Epithelial cell of esophagus (primary cell): Measurements from ENCODE around the gene SYVN1.

Source experiments
- DNase-seq: peaks from one replicate; pipeline ENCODE4 v3.0.0; 2010; ENCODE audit warnings: low read depth
- H3K4me3 ChIP-seq: 2 replicates; pipeline ENCODE4 v1.5.1; 2011; ENCODE audit warnings: mild to moderate bottlenecking, low read length, control low read depth
- TF ChIP-seq, protein P1 (sequence below): IDR thresholded peaks from 2 replicates; pipeline ENCODE4 v1.5.1; 2011; ENCODE audit warnings: low read depth, mild to moderate bottlenecking, low read length, control low read depth, inconsistent platforms; ENCODE audit not compliant: insufficient read depth; ENCODE audit errors: missing control alignments

The SYVN1 gene

DNA sequence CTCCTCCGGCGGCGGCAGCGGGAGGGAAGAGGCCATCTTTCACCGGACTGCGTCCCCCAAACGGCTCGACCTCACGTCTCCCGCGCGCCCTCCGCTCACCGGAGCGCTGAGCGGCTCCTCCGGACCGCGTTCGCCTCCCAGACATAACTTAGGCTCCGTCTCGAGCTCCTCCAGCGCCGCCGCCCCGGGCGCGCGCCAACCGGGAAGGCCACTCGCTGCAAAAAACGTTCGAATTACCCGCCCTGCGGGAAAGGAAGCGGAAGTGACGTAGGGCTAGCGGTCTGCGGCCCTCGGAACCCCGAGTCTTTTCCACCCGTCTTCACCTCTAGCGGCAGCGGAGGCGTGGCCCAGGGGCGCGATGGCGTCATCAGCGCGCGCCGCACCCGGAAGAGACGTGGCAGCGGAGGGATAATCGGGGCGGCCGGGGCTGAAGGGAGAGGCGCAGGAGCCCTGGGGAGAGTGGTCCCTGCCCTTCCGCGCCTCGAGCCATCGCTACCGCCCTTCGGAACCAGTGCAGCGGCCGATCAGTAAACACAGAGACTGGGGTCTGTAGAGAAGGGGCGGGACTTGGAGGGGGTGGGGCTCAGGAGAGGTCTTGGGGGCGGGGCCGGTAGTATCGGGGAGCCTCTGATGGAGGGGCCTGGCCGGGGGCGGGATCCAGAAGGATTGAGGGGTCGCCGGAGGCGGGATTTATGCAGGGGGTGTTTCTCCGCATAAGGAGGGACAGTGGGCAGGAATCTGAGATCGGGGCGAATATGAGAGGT is 50.3 kb downstream of the SYVN1 start, which contains the start of the genes CDCA5 and ZFPL1:
Gene CDCA5 (minus strand): TSS at position 207 of the 764 bp plus-strand sequence. CDS start 62 bp downstream, at position 145.
Gene ZFPL1 (plus strand): TSS at position 389 of the 764 bp plus-strand sequence. CDS start 477 bp downstream, outside the sequence.
- peak within 1 kb of the TSS; percentile 98 for H3K4me3 ChIP-seq
- TF ChIP-seq, protein P1, sequence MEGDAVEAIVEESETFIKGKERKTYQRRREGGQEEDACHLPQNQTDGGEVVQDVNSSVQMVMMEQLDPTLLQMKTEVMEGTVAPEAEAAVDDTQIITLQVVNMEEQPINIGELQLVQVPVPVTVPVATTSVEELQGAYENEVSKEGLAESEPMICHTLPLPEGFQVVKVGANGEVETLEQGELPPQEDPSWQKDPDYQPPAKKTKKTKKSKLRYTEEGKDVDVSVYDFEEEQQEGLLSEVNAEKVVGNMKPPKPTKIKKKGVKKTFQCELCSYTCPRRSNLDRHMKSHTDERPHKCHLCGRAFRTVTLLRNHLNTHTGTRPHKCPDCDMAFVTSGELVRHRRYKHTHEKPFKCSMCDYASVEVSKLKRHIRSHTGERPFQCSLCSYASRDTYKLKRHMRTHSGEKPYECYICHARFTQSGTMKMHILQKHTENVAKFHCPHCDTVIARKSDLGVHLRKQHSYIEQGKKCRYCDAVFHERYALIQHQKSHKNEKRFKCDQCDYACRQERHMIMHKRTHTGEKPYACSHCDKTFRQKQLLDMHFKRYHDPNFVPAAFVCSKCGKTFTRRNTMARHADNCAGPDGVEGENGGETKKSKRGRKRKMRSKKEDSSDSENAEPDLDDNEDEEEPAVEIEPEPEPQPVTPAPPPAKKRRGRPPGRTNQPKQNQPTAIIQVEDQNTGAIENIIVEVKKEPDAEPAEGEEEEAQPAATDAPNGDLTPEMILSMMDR: no peak
- DNase-seq: peak; percentile 96

DNA sequence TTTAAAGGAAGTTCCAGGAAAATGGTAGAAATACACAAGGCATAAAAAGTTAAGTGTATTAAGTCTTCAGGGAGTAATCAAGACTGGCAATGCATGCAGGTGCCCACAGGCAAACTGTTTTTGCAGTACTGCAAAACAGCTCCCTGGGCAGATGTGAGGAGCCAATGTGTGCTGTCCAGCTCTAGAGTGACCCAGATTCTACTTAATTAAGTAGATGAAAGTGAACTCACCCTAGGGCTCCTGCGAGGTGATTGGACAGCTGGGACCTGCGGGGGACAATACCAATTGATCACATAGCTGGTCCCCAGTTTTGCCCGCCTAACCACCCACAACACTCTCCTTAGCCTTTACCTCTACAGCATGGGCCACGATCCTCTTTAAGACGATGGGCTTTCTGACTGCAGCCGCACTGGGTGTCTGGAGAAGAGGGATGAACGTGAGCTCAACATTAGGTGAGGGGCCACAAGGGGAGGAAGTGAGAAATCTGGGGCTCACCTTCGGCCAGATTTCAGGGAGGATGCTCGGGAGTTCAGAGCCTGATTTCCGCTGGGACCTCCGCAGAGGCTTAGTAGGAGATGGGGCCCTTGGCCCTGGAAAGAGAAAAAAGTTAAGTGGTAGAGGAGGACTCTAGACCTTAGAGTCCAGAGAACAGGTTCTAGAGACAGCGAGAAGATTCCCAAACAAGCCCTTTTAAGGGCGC is 51.0 kb downstream of the SYVN1 start:
- TF ChIP-seq, protein P1: no peak
- H3K4me3 ChIP-seq: peak overlapping the region; percentile 98
- DNase-seq: no peak

DNA sequence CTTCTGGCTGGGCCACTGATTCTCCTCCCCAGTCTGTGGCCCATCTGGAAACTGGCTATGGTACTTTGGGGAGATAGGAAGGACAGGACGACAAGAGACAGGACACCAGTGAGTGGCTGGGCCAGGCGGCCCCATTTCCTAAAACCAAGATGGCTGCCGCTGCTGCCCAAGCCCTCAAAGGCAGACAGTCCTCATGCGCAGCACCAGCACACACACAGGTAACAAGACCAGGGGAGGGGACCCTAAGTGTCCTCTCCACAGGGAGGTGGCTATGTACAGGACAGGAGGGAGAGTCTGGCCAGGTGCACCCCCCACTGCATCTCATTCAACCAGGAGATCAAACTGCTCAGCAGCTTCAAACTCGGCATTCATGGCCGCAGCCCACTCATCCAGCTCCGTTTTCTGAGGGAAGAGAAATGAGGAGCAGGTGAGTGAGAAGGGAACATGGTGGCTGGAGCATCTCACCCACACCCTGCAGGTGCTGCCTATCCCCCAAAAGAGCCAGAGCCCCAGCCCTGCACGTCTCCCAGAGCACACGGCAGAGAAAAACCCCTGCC is 55.5 kb downstream of the SYVN1 start:
- TF ChIP-seq, protein P1: no peak
- DNase-seq: no peak

DNA sequence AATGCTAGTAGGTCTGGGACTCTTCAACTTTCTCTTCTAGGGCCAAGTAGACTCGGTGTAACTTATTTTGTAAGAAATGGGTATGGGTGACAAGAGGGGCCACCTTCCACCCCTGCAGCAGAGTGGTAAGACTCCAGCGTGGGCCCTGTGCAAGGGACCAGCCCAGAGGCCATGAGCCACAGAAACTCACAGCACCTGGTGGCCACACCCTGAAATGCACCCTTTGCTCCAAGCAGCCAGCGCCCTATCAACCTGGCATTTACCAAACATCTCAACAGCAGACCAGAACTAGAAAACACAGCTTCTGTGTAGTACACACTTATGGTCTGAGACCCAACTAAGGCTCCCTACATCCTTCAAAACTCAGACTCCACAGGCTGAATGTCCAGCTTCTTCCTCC is 56.2 kb downstream of the SYVN1 start:
- no peak overlapping the region for H3K4me3 ChIP-seq
- peak; percentile 67 for DNase-seq
- TF ChIP-seq, protein P1: peak; percentile 83

More for the DNA sequence above, 55.5 kb downstream of the SYVN1 start:
- no peak overlapping the region for H3K4me3 ChIP-seq

DNA sequence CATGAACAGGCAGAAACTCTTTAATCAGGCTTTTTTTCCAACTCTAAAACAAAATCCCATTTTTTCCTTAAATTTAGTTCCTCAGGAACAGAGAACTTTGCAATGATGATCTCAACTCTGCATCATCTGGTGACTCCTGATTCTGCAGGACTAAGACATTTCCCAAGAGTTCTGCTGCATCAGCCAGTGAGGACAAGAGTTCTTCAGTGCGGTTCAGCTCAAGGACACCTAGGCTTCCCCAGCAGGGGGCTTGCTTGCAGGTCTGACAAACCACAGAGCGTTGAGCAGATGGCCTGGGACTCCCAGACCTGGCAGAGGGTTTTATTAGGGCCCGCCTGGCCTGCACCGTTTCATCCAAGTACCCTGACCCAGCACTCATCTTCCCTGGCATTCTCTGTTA is 56.9 kb downstream of the SYVN1 start:
- DNase-seq: peak; percentile 14
- H3K4me3 ChIP-seq: no peak overlapping the region
- TF ChIP-seq, protein P1: no peak
